RWPE1 (cell line): ENCODE measurements around the gene UGT3A1.
A peak's percentile ranks its signal among the peaks of the same experiment; 100 is the strongest.
"Not testable (repeated sequence)": the region's sequence is repeated elsewhere in the genome, so short reads cannot be mapped to it uniquely, and the experiment has no call there.

Experiments
- CTCF ChIA-PET: fragments of 350-600 bp; sonication (Branson Sonifier 250); formaldehyde crosslinking; extraction: SDS; loops from one replicate; lab custom pipeline; 2021; lab: Yijun Ruan, JAX
- POLR2A ChIA-PET: fragments of 400-600 bp; formaldehyde crosslinking; extraction: SDS; loops from one replicate; lab custom pipeline; 2020; ENCODE audit warnings: antibody characterized with exemption; ENCODE audit not compliant: low non-redundant PET; lab: Yijun Ruan, JAX
- DNase-seq: peaks from one replicate; pipeline ENCODE4 v3.0.0; 2012; ENCODE audit warnings: low spot score
- H3K27ac ChIP-seq: fragments of 450-650 bp; 2 replicates; pipeline ENCODE4 v1.5.1; 2017
- TF ChIP-seq, protein P1 (sequence below): fragments of 450-650 bp; conservative IDR thresholded peaks from 2 replicates; pipeline ENCODE4 v1.5.1; 2017; ENCODE audit warnings: low read depth, mild to moderate bottlenecking

The UGT3A1 gene, protein sequence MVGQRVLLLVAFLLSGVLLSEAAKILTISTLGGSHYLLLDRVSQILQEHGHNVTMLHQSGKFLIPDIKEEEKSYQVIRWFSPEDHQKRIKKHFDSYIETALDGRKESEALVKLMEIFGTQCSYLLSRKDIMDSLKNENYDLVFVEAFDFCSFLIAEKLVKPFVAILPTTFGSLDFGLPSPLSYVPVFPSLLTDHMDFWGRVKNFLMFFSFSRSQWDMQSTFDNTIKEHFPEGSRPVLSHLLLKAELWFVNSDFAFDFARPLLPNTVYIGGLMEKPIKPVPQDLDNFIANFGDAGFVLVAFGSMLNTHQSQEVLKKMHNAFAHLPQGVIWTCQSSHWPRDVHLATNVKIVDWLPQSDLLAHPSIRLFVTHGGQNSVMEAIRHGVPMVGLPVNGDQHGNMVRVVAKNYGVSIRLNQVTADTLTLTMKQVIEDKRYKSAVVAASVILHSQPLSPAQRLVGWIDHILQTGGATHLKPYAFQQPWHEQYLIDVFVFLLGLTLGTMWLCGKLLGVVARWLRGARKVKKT

DNA sequence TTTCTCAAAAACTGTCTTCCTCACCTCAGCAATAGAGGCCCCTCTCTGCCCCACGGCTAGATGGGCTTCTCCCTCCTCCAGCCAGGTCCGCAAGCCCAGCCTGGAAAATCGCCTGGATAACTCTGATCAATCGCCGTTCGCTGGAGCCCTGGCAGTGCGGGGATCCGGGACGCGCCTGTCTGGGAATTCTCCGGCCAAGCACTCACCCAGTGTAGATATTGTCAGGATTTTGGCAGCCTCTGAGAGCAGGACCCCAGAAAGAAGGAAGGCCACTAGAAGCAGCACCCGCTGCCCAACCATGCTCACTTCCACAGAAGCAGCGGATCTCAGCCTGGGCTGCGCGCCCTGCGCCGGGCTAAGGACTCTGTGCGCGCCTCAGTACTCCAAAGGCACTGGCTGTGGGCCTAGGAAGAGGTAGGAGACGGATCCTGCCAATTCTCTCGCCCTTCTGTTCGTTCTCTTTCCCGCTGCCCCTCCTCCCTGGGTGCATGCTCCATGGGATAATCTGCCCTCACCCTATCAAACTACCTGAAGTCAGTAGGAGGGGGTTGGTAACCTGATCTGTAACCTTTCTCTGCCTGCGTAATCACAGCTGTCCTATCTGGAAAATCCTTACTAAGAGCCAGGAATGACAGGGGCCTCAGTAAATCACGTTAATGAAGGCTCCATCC lies at the start of gene UGT3A1:
UGT3A1 (minus strand) TSS at position 450 of the 671 bp plus-strand sequence; CDS start at position 300, 150 bp downstream.
- peak; percentile 5 for DNase-seq
- CTCF ChIA-PET, result interaction anchor here (0.5 kb wide), 1 partner anchor 18 kb away, joined by 3 read pairs; no protein-coding TSS in a partner anchor
- no peak within 1 kb of the TSS for H3K27ac ChIP-seq
- TF ChIP-seq, protein P1, sequence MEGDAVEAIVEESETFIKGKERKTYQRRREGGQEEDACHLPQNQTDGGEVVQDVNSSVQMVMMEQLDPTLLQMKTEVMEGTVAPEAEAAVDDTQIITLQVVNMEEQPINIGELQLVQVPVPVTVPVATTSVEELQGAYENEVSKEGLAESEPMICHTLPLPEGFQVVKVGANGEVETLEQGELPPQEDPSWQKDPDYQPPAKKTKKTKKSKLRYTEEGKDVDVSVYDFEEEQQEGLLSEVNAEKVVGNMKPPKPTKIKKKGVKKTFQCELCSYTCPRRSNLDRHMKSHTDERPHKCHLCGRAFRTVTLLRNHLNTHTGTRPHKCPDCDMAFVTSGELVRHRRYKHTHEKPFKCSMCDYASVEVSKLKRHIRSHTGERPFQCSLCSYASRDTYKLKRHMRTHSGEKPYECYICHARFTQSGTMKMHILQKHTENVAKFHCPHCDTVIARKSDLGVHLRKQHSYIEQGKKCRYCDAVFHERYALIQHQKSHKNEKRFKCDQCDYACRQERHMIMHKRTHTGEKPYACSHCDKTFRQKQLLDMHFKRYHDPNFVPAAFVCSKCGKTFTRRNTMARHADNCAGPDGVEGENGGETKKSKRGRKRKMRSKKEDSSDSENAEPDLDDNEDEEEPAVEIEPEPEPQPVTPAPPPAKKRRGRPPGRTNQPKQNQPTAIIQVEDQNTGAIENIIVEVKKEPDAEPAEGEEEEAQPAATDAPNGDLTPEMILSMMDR, result no peak
- POLR2A ChIA-PET, result no interaction called here

DNA sequence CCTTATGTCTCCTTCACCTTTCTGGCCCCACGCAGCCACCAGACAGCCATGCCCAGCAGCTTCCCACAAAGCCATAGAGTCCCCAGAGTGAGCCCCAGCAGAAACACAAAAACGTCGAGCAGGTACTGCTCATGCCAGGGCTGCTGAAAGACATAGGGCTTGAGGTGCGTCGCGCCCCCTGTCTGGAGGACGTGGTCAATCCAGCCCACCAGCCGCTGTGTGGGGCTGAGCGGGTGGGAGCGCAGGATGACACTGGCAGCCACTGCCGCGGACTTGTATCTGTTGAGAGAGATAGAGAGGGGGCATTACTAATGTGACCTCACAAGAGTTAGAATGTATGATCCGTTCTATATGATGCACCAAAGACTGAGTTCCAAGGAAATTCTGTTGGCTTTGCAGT lies 44.5 kb upstream of the UGT3A1 start:
- TF ChIP-seq, protein P1, result no peak
- DNase-seq, result no peak
- ChIA-PET POLR2A (no interaction called here), CTCF (no interaction called here)
- no peak overlapping the region for H3K27ac ChIP-seq

DNA sequence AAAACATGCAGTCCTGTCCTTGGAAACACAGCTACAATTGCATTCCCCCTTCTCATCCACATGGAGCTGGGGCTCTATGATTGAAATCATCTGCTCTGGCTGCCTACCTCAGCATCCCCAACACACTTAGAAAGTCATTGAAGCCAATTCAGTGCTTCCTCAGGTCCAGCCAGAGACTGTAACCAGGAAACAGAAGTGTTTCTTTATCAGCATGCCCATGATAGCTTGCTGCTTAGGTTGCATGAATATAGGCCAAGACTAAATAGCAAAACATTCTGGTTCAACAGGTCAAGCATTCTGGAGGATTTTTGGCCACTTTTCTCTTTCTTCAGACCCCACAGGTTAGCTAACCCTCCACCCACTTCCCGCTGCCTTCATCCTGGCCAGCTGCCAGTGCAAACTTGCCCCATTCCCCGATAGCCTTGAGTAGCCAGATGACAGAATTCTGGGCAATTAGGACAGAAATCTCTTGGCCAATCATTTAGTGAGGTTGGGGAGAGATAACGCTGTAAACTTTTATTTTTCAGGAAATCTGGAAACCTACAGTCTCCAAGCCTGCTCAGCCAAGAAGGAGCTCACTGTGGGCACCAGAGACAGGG lies 43.4 kb upstream of the UGT3A1 start:
- DNase-seq, POLR2A ChIA-PET, CTCF ChIA-PET, H3K27ac ChIP-seq: not testable (repeated sequence)

DNA sequence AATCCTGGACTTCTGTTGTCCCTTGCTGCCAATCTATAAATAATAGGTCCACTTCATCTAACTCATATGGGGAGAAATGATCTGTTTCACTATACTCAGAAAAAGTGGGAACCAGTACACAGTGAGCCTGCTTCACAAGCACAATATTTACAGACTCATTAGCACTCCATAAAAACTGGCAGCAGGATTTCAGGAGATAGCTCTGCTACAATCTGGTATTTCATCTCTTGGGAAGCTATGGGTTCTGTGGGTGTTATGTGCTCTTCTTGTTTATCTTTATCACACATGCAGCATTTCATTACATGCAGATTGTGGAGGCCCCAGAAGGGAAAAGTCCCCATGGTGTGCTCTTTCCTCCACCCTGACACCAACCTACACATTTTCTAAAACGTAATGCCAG lies 42.3 kb upstream of the UGT3A1 start:
- POLR2A ChIA-PET, result no interaction called here
- no peak overlapping the region for H3K27ac ChIP-seq
- TF ChIP-seq, protein P1, result no peak
- no peak for DNase-seq
- CTCF ChIA-PET, result no interaction called here

DNA sequence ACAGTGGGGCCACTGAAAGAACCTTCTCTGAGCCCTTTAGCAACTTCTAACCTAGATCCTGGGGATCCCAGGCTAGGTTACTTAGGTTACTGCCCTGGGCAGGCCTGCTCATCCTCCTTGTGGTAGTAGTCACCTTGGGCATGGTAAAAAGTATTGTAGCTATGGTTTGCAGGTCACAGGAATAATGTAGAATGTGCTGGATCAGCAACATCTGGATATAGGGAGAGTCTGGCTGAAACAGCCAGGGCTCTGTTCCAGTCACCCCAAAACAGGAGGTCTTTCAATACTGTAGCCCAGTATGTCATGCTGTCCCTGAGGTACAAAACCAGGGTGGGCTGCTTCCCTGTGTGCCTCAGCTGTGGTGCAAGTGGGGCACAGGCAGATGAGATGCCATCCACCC lies 41.9 kb upstream of the UGT3A1 start:
- CTCF ChIA-PET, result no interaction called here
- DNase-seq, result no peak
- TF ChIP-seq, protein P1, result no peak
- H3K27ac ChIP-seq, result no peak overlapping the region
- POLR2A ChIA-PET, result no interaction called here

DNA sequence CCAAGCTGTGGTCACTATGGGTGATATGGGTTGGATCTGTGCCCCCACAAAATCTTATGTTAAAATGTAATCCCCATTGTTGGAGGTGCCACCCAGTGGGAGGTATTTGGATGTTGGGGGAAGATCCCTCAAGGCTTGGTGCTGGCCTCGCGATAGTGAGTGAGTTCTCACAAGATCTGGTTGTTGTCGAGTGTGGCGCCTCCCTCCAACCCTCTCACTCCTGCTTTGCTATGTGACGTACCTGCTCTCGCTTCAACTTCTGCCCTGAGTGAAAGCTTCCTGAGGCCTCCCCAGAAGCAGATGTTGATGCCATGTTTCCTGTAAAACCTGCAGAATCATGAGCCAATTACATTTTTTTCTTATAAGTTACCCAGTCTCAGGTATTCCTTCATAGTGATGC lies 40.0 kb upstream of the UGT3A1 start:
- ChIA-PET POLR2A (no interaction called here), CTCF (no interaction called here)
- TF ChIP-seq, protein P1, result no peak
- H3K27ac ChIP-seq, result no peak overlapping the region
- no peak for DNase-seq
